Stimulated activated CD8-positive, alpha-beta memory T cell treated with anti-CD3 and anti-CD28 coated beads, Interleukin-4, amount 100 ng/mL, for 24 hours (primary cell): ENCODE measurements around the gene AFDN.

Experiments
- DNase-seq: peaks from one replicate; pipeline ENCODE4 v3.0.0-alpha.2; 2020; ENCODE audit warnings: low read depth

Gene AFDN

GRCh38 chr6:167794161-167795157 lies 32.3 kb upstream of the AFDN start:
- DNase-seq, result no peak

- DNase-seq, result no peak
Measured at GRCh38 chr6:167795321-167795811, 31.3 kb upstream of the AFDN start.

- no peak for DNase-seq
Measured at GRCh38 chr6:167795874-167796191, 30.9 kb upstream of the AFDN start.

GRCh38 chr6:167796192-167796981 lies 30.3 kb upstream of the AFDN start:
- no peak for DNase-seq

- no peak for DNase-seq
Measured at GRCh38 chr6:167797011-167797471, 29.7 kb upstream of the AFDN start.

- no peak for DNase-seq
Measured at GRCh38 chr6:167797476-167798265, 29.0 kb upstream of the AFDN start.

- no peak for DNase-seq
Measured at GRCh38 chr6:167798453-167798852, 28.3 kb upstream of the AFDN start.

- DNase-seq, result no peak
Measured at GRCh38 chr6:167799033-167799821, 27.5 kb upstream of the AFDN start.

- no peak for DNase-seq
Measured at GRCh38 chr6:167800549-167800948, 26.2 kb upstream of the AFDN start.

GRCh38 chr6:167801263-167801662 lies 25.4 kb upstream of the AFDN start:
- no peak for DNase-seq

GRCh38 chr6:167802339-167802738 lies 24.4 kb upstream of the AFDN start:
- DNase-seq, result no peak

GRCh38 chr6:167803816-167804215 lies 22.9 kb upstream of the AFDN start:
- no peak for DNase-seq

GRCh38 chr6:167804281-167805013 lies 22.3 kb upstream of the AFDN start:
- no peak for DNase-seq

- no peak for DNase-seq
Measured at GRCh38 chr6:167805349-167806060, 21.2 kb upstream of the AFDN start.

- DNase-seq, result no peak
Measured at GRCh38 chr6:167806061-167806700, 20.5 kb upstream of the AFDN start.

GRCh38 chr6:167807200-167807599 lies 19.5 kb upstream of the AFDN start:
- DNase-seq, result no peak

GRCh38 chr6:167807756-167808155 lies 19.0 kb upstream of the AFDN start:
- DNase-seq, result no peak

- DNase-seq, result no peak
Measured at GRCh38 chr6:167811040-167811439, 15.7 kb upstream of the AFDN start.

GRCh38 chr6:167811442-167812087 lies 15.1 kb upstream of the AFDN start:
- no peak for DNase-seq
